Endothelial cell of umbilical vein (primary cell): ENCODE measurements around the gene WDR82. TPM values are rescaled to one million over a fixed set of nuclear protein-coding genes. Genes with fewer than 3 reads are reported as not detected.
A peak's percentile ranks its signal among the peaks of the same experiment; 100 is the strongest.

Experiments used
- BruUV-seq: library from RNA; stranded (reverse); fragments of 400-500 nt; replicated peaks from 2 replicates; lab custom pipeline; 2021; lab: Mats Ljungman, UMichigan
- CTCF ChIA-PET: fragments of 300-600, 350-600 bp; sonication (Branson Sonifier 250); formaldehyde crosslinking; loops from one replicate; lab custom pipeline; 2021; ENCODE audit warnings: antibody characterized with exemption, inconsistent platforms; lab: Charles Lee
- POLR2A ChIA-PET: fragments of 300-600, 350-600 bp; sonication (Branson Sonifier 250); formaldehyde crosslinking; loops from one replicate; lab custom pipeline; 2021; ENCODE audit warnings: antibody characterized with exemption, inconsistent platforms; lab: Charles Lee
- DNase-seq: peaks from one replicate; pipeline ENCODE4 v3.0.0-alpha.2; 2011; ENCODE audit warnings: low read depth, low spot score
- FAIRE-seq: peaks from 2 replicates; lab custom pipeline; 2011; peaks lifted over from hg19 to GRCh38; lab: Jason Lieb, UNC
- H2AFZ ChIP-seq: 2 replicates; pipeline ENCODE4 v1.6.0; 2012; ENCODE audit warnings: low read depth, low read length, control low read depth, inconsistent platforms
- H3K27ac ChIP-seq: 2 replicates; pipeline ENCODE4 v1.5.1; 2011; ENCODE audit warnings: low read depth, mild to moderate bottlenecking, control low read depth, low read length, moderate library complexity; ENCODE audit not compliant: insufficient read depth
- H3K27me3 ChIP-seq, 2 experiments: 2 replicates each; pipeline versions ENCODE4 v1.6.0 to v1.6.1; 2011; ENCODE audit warnings: low read length in 2 of 2, mixed read lengths in 1 of 2; ENCODE audit not compliant: control insufficient read depth in 2 of 2, insufficient read depth in 2 of 2
- H3K36me3 ChIP-seq, 2 experiments: 2 replicates in 1 of 2; 3 replicates in 1 of 2; pipeline ENCODE4 v1.5.1; 2011; ENCODE audit warnings: low read length in 2 of 2, mild to moderate bottlenecking in 1 of 2, moderate library complexity in 1 of 2; ENCODE audit not compliant: control insufficient read depth in 2 of 2, insufficient read depth in 2 of 2; ENCODE audit errors: extremely low read depth in 1 of 2
- H3K4me1 ChIP-seq: 3 replicates; pipeline ENCODE4 v1.5.1; 2011; ENCODE audit warnings: mild to moderate bottlenecking, low read length; ENCODE audit not compliant: control insufficient read depth, insufficient read depth; ENCODE audit errors: extremely low read depth
- H3K4me2 ChIP-seq: 2 replicates; pipeline ENCODE4 v1.6.1; 2011; ENCODE audit warnings: low read length, control low read depth, mixed read lengths; ENCODE audit not compliant: insufficient read depth
- H3K4me3 ChIP-seq, 3 experiments: fragments of 200-600 bp in 1 of 3; sonication (generic), shearing (Covaris generic) in 1 of 3; replicated peaks in 1 of 3; 2 replicates each; pipeline ENCODE4 v1.5.1; 2011 to 2016; ENCODE audit warnings: control low read depth in 3 of 3, low read length in 3 of 3, mild to moderate bottlenecking in 2 of 3, inconsistent platforms in 1 of 3, low read depth in 1 of 3, moderate library complexity in 1 of 3; ENCODE audit not compliant: insufficient read depth in 1 of 3
- H3K79me2 ChIP-seq: 2 replicates; pipeline ENCODE4 v1.6.0; 2012; ENCODE audit warnings: low read length, inconsistent platforms; ENCODE audit not compliant: control insufficient read depth, insufficient read depth
- H3K9ac ChIP-seq: replicated peaks from 2 replicates; pipeline ENCODE3; 2011; ENCODE audit warnings: low read length, control low read depth; ENCODE audit not compliant: insufficient read depth; ENCODE audit errors: extremely low read depth
- H3K9me1 ChIP-seq: replicated peaks from 3 replicates; pipeline ENCODE4 v1.6.0; 2011; ENCODE audit warnings: mild to moderate bottlenecking, low read length; ENCODE audit not compliant: control insufficient read depth, insufficient read depth; ENCODE audit errors: extremely low read depth
- H3K9me3 ChIP-seq: replicated peaks from 2 replicates; pipeline ENCODE4 v1.5.1; 2012; ENCODE audit warnings: low read length, inconsistent platforms; ENCODE audit not compliant: control insufficient read depth, insufficient read depth
- H4K20me1 ChIP-seq: replicated peaks from 2 replicates; pipeline ENCODE3; 2011; ENCODE audit warnings: mild to moderate bottlenecking, low read length; ENCODE audit not compliant: control insufficient read depth, insufficient read depth; ENCODE audit errors: extremely low read depth
- EZH2 ChIP-seq: IDR thresholded peaks from 2 replicates; pipeline ENCODE4 v1.6.1; 2012; ENCODE audit warnings: borderline replicate concordance, low read depth, mild to moderate bottlenecking, moderate library complexity, low read length, inconsistent platforms; ENCODE audit not compliant: severe bottlenecking
- FOS ChIP-seq: IDR thresholded peaks from 2 replicates; pipeline ENCODE4 v1.6.1; 2011; ENCODE audit warnings: mild to moderate bottlenecking, low read length, moderate library complexity, borderline replicate concordance; ENCODE audit not compliant: insufficient read depth
- GATA2 ChIP-seq: IDR thresholded peaks from 2 replicates; pipeline ENCODE4 v1.7.0; 2011; ENCODE audit warnings: low read depth, mild to moderate bottlenecking, moderate library complexity, mixed read lengths, low read length; ENCODE audit not compliant: insufficient read length, insufficient read depth
- JUN ChIP-seq: IDR thresholded peaks from 2 replicates; pipeline ENCODE4 v1.6.1; 2011; ENCODE audit warnings: borderline replicate concordance, low read depth; ENCODE audit not compliant: insufficient read length, insufficient read depth
- MYC ChIP-seq: IDR thresholded peaks from one replicate; pipeline ENCODE4 v1.6.1; 2011; ENCODE audit warnings: mild to moderate bottlenecking, low read depth, low read length
- POLR2A ChIP-seq: IDR thresholded peaks from 2 replicates; pipeline ENCODE4 v1.6.1; 2012; ENCODE audit warnings: low read depth, mild to moderate bottlenecking, control low read depth, low read length
- POLR2AphosphoS5 ChIP-seq: IDR thresholded peaks from 2 replicates; pipeline ENCODE4 v1.6.1; 2012; ENCODE audit warnings: low read depth, mild to moderate bottlenecking, control low read depth, low read length, moderate library complexity; ENCODE audit not compliant: insufficient read depth
- dilution Hi-C: fragments of 300-500 bp; cut with MboI; formaldehyde crosslinking; loops from one replicate; pipeline ENCODE4 v1.15.0; 2019; ENCODE audit warnings: low sequenced_read_pairs; ENCODE audit not compliant: extremely low pct_ligation_motif_present
- intact Hi-C: fragments of 100-400 bp; cut with micrococcal nuclease; formaldehyde crosslinking; loops from one replicate; pipeline ENCODE4 v1.10.0; 2022
- polyA plus RNA-seq, 4 experiments: library from polyadenylated mRNA; depleted of rRNA in 3 of 4; stranded (reverse) in 3 of 4; unstranded in 1 of 4; fragments of >200 nt; gene quantifications; 2 replicates each; pipeline versions ENCODE4 v1.2.1 to v1.2.3, GENCODE V29; 2011 to 2012; ENCODE audit warnings: missing spikeins in 1 of 4
- total RNA-seq: library from RNA; stranded (reverse); gene quantifications from 2 replicates; pipeline ENCODE4 v1.2.3, GENCODE V29; 2021
- TF ChIP-seq, protein P1 (sequence below): IDR thresholded peaks from 2 replicates; pipeline ENCODE4 v1.6.1; 2011; ENCODE audit not compliant: insufficient read depth, insufficient read length
- TF ChIP-seq, protein P2 (sequence below), 2 donors: IDR thresholded peaks; 1 replicate in 1 of 2; 2 replicates in 1 of 2; pipeline ENCODE4 v1.5.1; 2011; ENCODE audit warnings: low read length in 2 of 2, mild to moderate bottlenecking in 2 of 2, moderate library complexity in 2 of 2, control low read depth in 1 of 2, inconsistent platforms in 1 of 2, low read depth in 1 of 2; ENCODE audit not compliant: insufficient read depth in 1 of 2; ENCODE audit errors: extremely low read depth in 1 of 2

The WDR82 gene
- total and polyA plus RNA-seq, 2 donors (not counting 3 experiments of a cell fraction or from before 2014, with no cell fraction given): 39.9 to 71.3 TPM

DNA sequence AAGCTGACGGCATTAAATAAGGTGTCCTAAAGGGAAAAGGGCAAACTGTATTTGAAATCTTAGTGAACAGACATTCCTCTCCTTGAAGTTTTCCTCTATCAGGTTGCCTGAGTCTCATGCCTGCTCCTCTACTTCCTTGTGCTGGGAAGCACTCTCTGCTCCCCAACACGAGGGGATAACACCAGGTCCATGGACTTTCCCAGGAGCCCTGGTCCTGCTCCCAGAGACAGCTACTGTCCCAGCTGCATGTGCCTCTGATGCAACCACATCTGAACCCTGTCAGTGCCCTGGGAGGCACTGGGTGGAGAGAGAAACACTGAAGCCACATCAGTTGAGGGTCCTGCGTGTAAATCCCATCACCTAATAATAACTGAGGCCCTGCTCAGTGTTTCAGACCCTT lies 60.4 kb downstream of the WDR82 start:
- Histone ChIP-seq H3K27me3 (no peaks in the 10 kb centered on the region), H3K27ac (peak overlapping the region; percentile 97), H2AFZ (no peak overlapping the region), H3K4me3 (no peak overlapping the region), H3K9me3 (no peaks in the 10 kb centered on the region), H3K79me2 (no peaks in the 10 kb centered on the region), H3K4me2 (peak overlapping the region; percentile 0), H3K4me1 (peaks cover 32% of the 10 kb centered on the region), H3K9ac (no peak overlapping the region), H3K36me3 (peaks cover 7 to 18% of the 10 kb centered on the region in 2 experiments), H4K20me1 (no peaks in the 10 kb centered on the region), H3K9me1 (no peaks in the 10 kb centered on the region)
- BruUV-seq: TSS peak; percentile 55
- CTCF ChIA-PET: interaction anchor here (0.9 to 9.7 kb wide), 6 partner anchors 19 to 229 kb away, joined by 3 to 133 read pairs (median 10); partner anchors contain the start of gene TWF2
- dilution Hi-C loops (no loop called here), intact Hi-C loops (loop anchor here (5.0 kb wide), 1 partner anchor 216 kb away; no protein-coding TSS in a partner anchor)
- peak; percentile 29 for DNase-seq
- no peak for FAIRE-seq
- POLR2A ChIA-PET: interaction anchor here (0.8 to 1.9 kb wide), 2 partner anchors 9 to 60 kb away, joined by 5 to 8 read pairs; partner anchors contain the start of gene WDR82
- no peak for TF ChIP-seq EZH2
- no peak for TF ChIP-seq FOS
- no peak for TF ChIP-seq MYC
- no peak for TF ChIP-seq JUN
- TF ChIP-seq POLR2A: no peak
- TF ChIP-seq POLR2AphosphoS5: no peak
- TF ChIP-seq, protein P1, sequence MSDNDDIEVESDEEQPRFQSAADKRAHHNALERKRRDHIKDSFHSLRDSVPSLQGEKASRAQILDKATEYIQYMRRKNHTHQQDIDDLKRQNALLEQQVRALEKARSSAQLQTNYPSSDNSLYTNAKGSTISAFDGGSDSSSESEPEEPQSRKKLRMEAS: no peak
- no peak for TF ChIP-seq GATA2
- TF ChIP-seq, protein P2, sequence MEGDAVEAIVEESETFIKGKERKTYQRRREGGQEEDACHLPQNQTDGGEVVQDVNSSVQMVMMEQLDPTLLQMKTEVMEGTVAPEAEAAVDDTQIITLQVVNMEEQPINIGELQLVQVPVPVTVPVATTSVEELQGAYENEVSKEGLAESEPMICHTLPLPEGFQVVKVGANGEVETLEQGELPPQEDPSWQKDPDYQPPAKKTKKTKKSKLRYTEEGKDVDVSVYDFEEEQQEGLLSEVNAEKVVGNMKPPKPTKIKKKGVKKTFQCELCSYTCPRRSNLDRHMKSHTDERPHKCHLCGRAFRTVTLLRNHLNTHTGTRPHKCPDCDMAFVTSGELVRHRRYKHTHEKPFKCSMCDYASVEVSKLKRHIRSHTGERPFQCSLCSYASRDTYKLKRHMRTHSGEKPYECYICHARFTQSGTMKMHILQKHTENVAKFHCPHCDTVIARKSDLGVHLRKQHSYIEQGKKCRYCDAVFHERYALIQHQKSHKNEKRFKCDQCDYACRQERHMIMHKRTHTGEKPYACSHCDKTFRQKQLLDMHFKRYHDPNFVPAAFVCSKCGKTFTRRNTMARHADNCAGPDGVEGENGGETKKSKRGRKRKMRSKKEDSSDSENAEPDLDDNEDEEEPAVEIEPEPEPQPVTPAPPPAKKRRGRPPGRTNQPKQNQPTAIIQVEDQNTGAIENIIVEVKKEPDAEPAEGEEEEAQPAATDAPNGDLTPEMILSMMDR (IDR thresholded peaks at IDR 0.05; ENCODE audit: extremely low read depth in 1 of 2, insufficient read depth in 1 of 2, low read depth in 1 of 2, low read length in 2 of 2): no peak
